ENCODE results near the gene ZNF629. TPM values are rescaled to one million over a fixed set of nuclear protein-coding genes. Genes with fewer than 3 reads are reported as not detected.

The ZNF629 gene
- polyA plus RNA-seq, 3 donors, result 0.27 to 2.0 (median 0.73) TPM

DNA sequence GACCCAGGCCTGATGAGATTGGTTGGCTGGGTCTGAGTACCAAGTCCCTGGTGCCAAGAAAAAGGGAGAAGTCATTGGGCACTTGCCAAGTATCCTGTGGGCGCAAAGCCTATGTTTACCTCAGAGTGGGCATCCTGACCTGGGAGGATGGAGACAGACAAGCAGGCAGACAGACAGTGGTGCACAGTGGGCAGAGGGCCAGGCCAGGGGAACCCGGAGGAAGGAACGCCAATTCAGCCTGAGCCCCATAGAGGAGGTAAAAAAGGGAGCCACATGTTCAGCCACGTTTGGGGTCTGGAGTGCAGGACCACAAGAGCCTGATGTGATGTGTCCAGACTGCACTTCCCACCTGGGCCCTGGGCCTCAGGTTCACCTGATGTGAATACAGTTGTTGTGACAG is 33.4 kb downstream of the ZNF629 start:
- H3K36me3 Mint-ChIP-seq, result peaks cover 60 to 75% of the 10 kb centered on the region in 2 donors
- no peak for DNase-seq
- H2AFZ ChIP-seq (ENCODE audit: insufficient read depth, low read depth, low read length, poor library complexity, severe bottlenecking), result no peak overlapping the region
- H3K4me3 ChIP-seq (replicated peaks in 1 of 3; ENCODE audit: low read depth in 2 of 3, low read length in 3 of 3), result no peak overlapping the region
- no peaks in the 10 kb centered on the region for H4K20me1 ChIP-seq (ENCODE audit: insufficient read depth, low read length)
- no peak overlapping the region for H3K9ac ChIP-seq (ENCODE audit: insufficient read depth, low read length, poor library complexity, severe bottlenecking)
- H3K4me1 Mint-ChIP-seq, result peaks cover 18% of the 10 kb centered on the region
- intact Hi-C loops (cut with micrococcal nuclease), result no loop called here
- H3K9me3 ChIP-seq (replicated peaks in 1 of 2; ENCODE audit: control insufficient read depth in 1 of 2, insufficient read depth in 1 of 2, low read length in 2 of 2), result no peaks in the 10 kb centered on the region
- no peaks in the 10 kb centered on the region for H3K9me3 Mint-ChIP-seq
- no peak overlapping the region for H3K27ac ChIP-seq (ENCODE audit: low read depth in 1 of 2, low read length in 2 of 2)
- H3K27me3 ChIP-seq (ENCODE audit: control insufficient read depth in 2 of 2, insufficient read depth in 2 of 2, low read length in 2 of 2), result no peaks in the 10 kb centered on the region
- H3K4me2 ChIP-seq (replicated peaks; ENCODE audit: extremely low read depth, low read length, poor library complexity, severe bottlenecking), result no peak overlapping the region
- H3K36me3 ChIP-seq (replicated peaks in 1 of 2; ENCODE audit: control insufficient read depth in 1 of 2, insufficient read depth in 2 of 2, low read length in 2 of 2), result peaks cover 58 to 81% of the 10 kb centered on the region in 2 donors
- peaks cover 14 to 20% of the 10 kb centered on the region in 2 donors for H3K4me1 ChIP-seq (ENCODE audit: control insufficient read depth in 1 of 2, insufficient read depth in 2 of 2, low read length in 2 of 2)
- TF ChIP-seq, protein P1, sequence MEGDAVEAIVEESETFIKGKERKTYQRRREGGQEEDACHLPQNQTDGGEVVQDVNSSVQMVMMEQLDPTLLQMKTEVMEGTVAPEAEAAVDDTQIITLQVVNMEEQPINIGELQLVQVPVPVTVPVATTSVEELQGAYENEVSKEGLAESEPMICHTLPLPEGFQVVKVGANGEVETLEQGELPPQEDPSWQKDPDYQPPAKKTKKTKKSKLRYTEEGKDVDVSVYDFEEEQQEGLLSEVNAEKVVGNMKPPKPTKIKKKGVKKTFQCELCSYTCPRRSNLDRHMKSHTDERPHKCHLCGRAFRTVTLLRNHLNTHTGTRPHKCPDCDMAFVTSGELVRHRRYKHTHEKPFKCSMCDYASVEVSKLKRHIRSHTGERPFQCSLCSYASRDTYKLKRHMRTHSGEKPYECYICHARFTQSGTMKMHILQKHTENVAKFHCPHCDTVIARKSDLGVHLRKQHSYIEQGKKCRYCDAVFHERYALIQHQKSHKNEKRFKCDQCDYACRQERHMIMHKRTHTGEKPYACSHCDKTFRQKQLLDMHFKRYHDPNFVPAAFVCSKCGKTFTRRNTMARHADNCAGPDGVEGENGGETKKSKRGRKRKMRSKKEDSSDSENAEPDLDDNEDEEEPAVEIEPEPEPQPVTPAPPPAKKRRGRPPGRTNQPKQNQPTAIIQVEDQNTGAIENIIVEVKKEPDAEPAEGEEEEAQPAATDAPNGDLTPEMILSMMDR (IDR thresholded peaks at IDR 0.05), result no peak
- 85% methylated on average over 4 of the region's 4 CpGs for WGBS (ENCODE audit: insufficient coverage)
- no peak overlapping the region for H3K4me3 Mint-ChIP-seq
- peak overlapping the region in 1 of 7 donors; percentile 52 for H3K27ac Mint-ChIP-seq
- no peaks in the 10 kb centered on the region for H3K27me3 Mint-ChIP-seq (ENCODE audit: low read depth in 3 of 3)
- H3K79me2 ChIP-seq (ENCODE audit: insufficient read depth, low read length), result peaks cover 32% of the 10 kb centered on the region

DNA sequence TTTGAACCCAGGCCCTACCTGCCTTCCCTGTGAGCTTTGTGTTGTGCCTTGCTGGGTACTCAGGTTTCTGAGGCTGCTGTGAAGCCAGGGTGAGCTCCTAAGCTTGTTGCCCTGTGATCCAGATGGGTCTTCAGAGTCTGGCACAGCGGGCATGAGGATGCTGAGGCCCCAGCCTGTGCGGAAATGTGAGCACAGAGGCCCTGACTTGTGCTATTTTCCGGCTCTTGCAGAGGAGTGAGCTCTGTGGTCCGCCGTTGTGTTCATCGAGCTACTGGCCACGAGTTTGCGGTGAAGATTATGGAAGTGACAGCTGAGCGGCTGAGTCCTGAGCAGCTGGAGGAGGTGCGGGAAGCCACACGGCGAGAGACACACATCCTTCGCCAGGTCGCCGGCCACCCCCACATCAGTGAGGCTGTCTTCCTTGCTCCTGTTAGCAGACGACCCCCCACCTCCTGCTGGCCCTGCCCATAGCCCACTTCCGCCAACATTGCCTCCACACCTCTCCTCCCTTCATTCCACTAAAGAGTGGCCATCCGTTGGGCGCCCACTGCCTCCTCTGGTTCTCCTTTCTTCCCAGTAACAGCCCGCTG is 36.0 kb downstream of the ZNF629 start:
- Mint-ChIP-seq H3K27me3 (ENCODE audit: low read depth in 3 of 3) (no peaks in the 10 kb centered on the region), H3K9me3 (no peaks in the 10 kb centered on the region), H3K4me3 (no peak overlapping the region), H3K27ac (peak overlapping the region in 2 of 7 donors; percentile 52 to 76), H3K36me3 (peaks cover 46 to 58% of the 10 kb centered on the region in 2 donors), H3K4me1 (peaks cover 27% of the 10 kb centered on the region)
- H3K36me3 ChIP-seq (replicated peaks in 1 of 2; ENCODE audit: control insufficient read depth in 1 of 2, insufficient read depth in 2 of 2, low read length in 2 of 2), result peaks cover 43 to 62% of the 10 kb centered on the region in 2 donors
- no peak overlapping the region for H2AFZ ChIP-seq (ENCODE audit: insufficient read depth, low read depth, low read length, poor library complexity, severe bottlenecking)
- WGBS (ENCODE audit: insufficient coverage), result 97% methylated on average over 15 of the region's 20 CpGs
- no peak overlapping the region for H3K9ac ChIP-seq (ENCODE audit: insufficient read depth, low read length, poor library complexity, severe bottlenecking)
- H3K4me3 ChIP-seq (replicated peaks in 1 of 3; ENCODE audit: low read depth in 2 of 3, low read length in 3 of 3), result no peak overlapping the region
- peaks cover 23 to 24% of the 10 kb centered on the region in 2 donors for H3K4me1 ChIP-seq (ENCODE audit: control insufficient read depth in 1 of 2, insufficient read depth in 2 of 2, low read length in 2 of 2)
- H3K4me2 ChIP-seq (replicated peaks; ENCODE audit: extremely low read depth, low read length, poor library complexity, severe bottlenecking), result no peak overlapping the region
- no peak for DNase-seq
- H4K20me1 ChIP-seq (ENCODE audit: insufficient read depth, low read length), result no peaks in the 10 kb centered on the region
- TF ChIP-seq, protein P1 (IDR thresholded peaks at IDR 0.05), result no peak
- peak overlapping the region in 1 of 2 donors; percentile 27 for H3K27ac ChIP-seq (ENCODE audit: low read depth in 1 of 2, low read length in 2 of 2)
- no peaks in the 10 kb centered on the region for H3K9me3 ChIP-seq (replicated peaks in 1 of 2; ENCODE audit: control insufficient read depth in 1 of 2, insufficient read depth in 1 of 2, low read length in 2 of 2)
- H3K79me2 ChIP-seq (ENCODE audit: insufficient read depth, low read length), result peaks cover 29% of the 10 kb centered on the region
- intact Hi-C loops (cut with micrococcal nuclease), result no loop called here
- H3K27me3 ChIP-seq (ENCODE audit: control insufficient read depth in 2 of 2, insufficient read depth in 2 of 2, low read length in 2 of 2), result no peaks in the 10 kb centered on the region
